ENCODE measurements around the gene ICE1.
"Not testable (repeated sequence)": the region's sequence is repeated elsewhere in the genome, so short reads cannot be mapped to it uniquely, and the experiment has no call there.

The ICE1 gene

GRCh38 chr5:5392504-5392903, 30.0 kb upstream of the ICE1 start:
- not testable (repeated sequence) for H4K91ac ChIP-seq (ENCODE audit: low read depth, low read length, poor library complexity)
- no CpG with 5 or more reads among the region's 2 CpGs for WGBS, 2 donors (ENCODE audit: extremely low coverage in 2 of 2, insufficient read length in 2 of 2, insufficient replicate concordance in 1 of 2)

GRCh38 chr5:5394384-5394986, 28.0 kb upstream of the ICE1 start:
- not testable (repeated sequence) for H3K9me3 ChIP-seq (replicated peaks in 1 of 2; ENCODE audit: control insufficient read depth in 2 of 2, insufficient read depth in 1 of 2, low read depth in 1 of 2, low read length in 2 of 2); H2BK5ac ChIP-seq (ENCODE audit: low read length); H2BK15ac ChIP-seq (ENCODE audit: low read length); H2BK120ac ChIP-seq (ENCODE audit: low read depth, low read length); H3K36me3 ChIP-seq (replicated peaks in 1 of 2; ENCODE audit: control insufficient read depth in 2 of 2, insufficient read depth in 2 of 2, low read length in 2 of 2); H3K4me1 ChIP-seq (ENCODE audit: control insufficient read depth in 2 of 2, insufficient read depth in 1 of 2, low read depth in 1 of 2, low read length in 2 of 2); H3K14ac ChIP-seq (ENCODE audit: low read length); H3K4me3 ChIP-seq (ENCODE audit: low read length in 2 of 2); H2AK5ac ChIP-seq (ENCODE audit: low read depth, low read length); H4K8ac ChIP-seq (ENCODE audit: low read depth, low read length); H3K23ac ChIP-seq (ENCODE audit: low read depth, low read length, poor library complexity); H3K27me3 ChIP-seq (ENCODE audit: control insufficient read depth in 3 of 3, insufficient read depth in 3 of 3, low read depth in 1 of 3, low read length in 3 of 3); H3K18ac ChIP-seq (ENCODE audit: low read length); H3K4ac ChIP-seq (ENCODE audit: low read length); H4K91ac ChIP-seq (ENCODE audit: low read depth, low read length, poor library complexity); H2AFZ ChIP-seq (ENCODE audit: low read length); H3K9ac ChIP-seq (ENCODE audit: low read depth, low read length, poor library complexity); H3K27ac ChIP-seq (replicated peaks; ENCODE audit: low read length); H3K4me2 ChIP-seq (ENCODE audit: insufficient read depth, low read length, poor library complexity, severe bottlenecking); H3K79me1 ChIP-seq (ENCODE audit: low read depth, low read length); H2BK12ac ChIP-seq (ENCODE audit: low read length)
- DNase-seq (ENCODE audit: low spot score), result peak; percentile 41
- no CpG with 5 or more reads among the region's 6 CpGs for WGBS, 2 donors (ENCODE audit: extremely low coverage in 2 of 2, insufficient read length in 2 of 2, insufficient replicate concordance in 1 of 2)

More at GRCh38 chr5:5392504-5392903, 30.0 kb upstream of the ICE1 start:
- not testable (repeated sequence) for H3K9me3 ChIP-seq (replicated peaks in 1 of 2; ENCODE audit: control insufficient read depth in 2 of 2, insufficient read depth in 1 of 2, low read depth in 1 of 2, low read length in 2 of 2); H2AFZ ChIP-seq (ENCODE audit: low read length); H3K36me3 ChIP-seq (replicated peaks in 1 of 2; ENCODE audit: control insufficient read depth in 2 of 2, insufficient read depth in 2 of 2, low read length in 2 of 2); H3K27ac ChIP-seq (replicated peaks; ENCODE audit: low read length); H3K9ac ChIP-seq (ENCODE audit: low read depth, low read length, poor library complexity); H3K27me3 ChIP-seq (ENCODE audit: control insufficient read depth in 3 of 3, insufficient read depth in 3 of 3, low read depth in 1 of 3, low read length in 3 of 3); H3K4ac ChIP-seq (ENCODE audit: low read length); H3K4me3 ChIP-seq (ENCODE audit: low read length in 2 of 2); H2BK15ac ChIP-seq (ENCODE audit: low read length); H3K14ac ChIP-seq (ENCODE audit: low read length); H3K23ac ChIP-seq (ENCODE audit: low read depth, low read length, poor library complexity); H3K4me1 ChIP-seq (ENCODE audit: control insufficient read depth in 2 of 2, insufficient read depth in 1 of 2, low read depth in 1 of 2, low read length in 2 of 2); H2BK120ac ChIP-seq (ENCODE audit: low read depth, low read length); DNase-seq (ENCODE audit: low spot score); H3K18ac ChIP-seq (ENCODE audit: low read length); H3K79me1 ChIP-seq (ENCODE audit: low read depth, low read length); H3K4me2 ChIP-seq (ENCODE audit: insufficient read depth, low read length, poor library complexity, severe bottlenecking); H2AK5ac ChIP-seq (ENCODE audit: low read depth, low read length); H4K8ac ChIP-seq (ENCODE audit: low read depth, low read length); H2BK5ac ChIP-seq (ENCODE audit: low read length)
- peak overlapping the region; percentile 10 for H2BK12ac ChIP-seq (ENCODE audit: low read length)

- H3K79me1 ChIP-seq (ENCODE audit: low read depth, low read length); H3K14ac ChIP-seq (ENCODE audit: low read length); H3K9ac ChIP-seq (ENCODE audit: low read depth, low read length, poor library complexity); H2BK5ac ChIP-seq (ENCODE audit: low read length); H2BK15ac ChIP-seq (ENCODE audit: low read length); DNase-seq (ENCODE audit: low spot score); H3K4me2 ChIP-seq (ENCODE audit: insufficient read depth, low read length, poor library complexity, severe bottlenecking); H3K36me3 ChIP-seq (replicated peaks in 1 of 2; ENCODE audit: control insufficient read depth in 2 of 2, insufficient read depth in 2 of 2, low read length in 2 of 2); H3K4me1 ChIP-seq (ENCODE audit: control insufficient read depth in 2 of 2, insufficient read depth in 1 of 2, low read depth in 1 of 2, low read length in 2 of 2); H2BK12ac ChIP-seq (ENCODE audit: low read length); H3K27me3 ChIP-seq (ENCODE audit: control insufficient read depth in 3 of 3, insufficient read depth in 3 of 3, low read depth in 1 of 3, low read length in 3 of 3); H3K4me3 ChIP-seq (ENCODE audit: low read length in 2 of 2); H3K23ac ChIP-seq (ENCODE audit: low read depth, low read length, poor library complexity); H3K4ac ChIP-seq (ENCODE audit: low read length); H2BK120ac ChIP-seq (ENCODE audit: low read depth, low read length); H2AK5ac ChIP-seq (ENCODE audit: low read depth, low read length); H3K9me3 ChIP-seq (replicated peaks in 1 of 2; ENCODE audit: control insufficient read depth in 2 of 2, insufficient read depth in 1 of 2, low read depth in 1 of 2, low read length in 2 of 2); H3K18ac ChIP-seq (ENCODE audit: low read length); H2AFZ ChIP-seq (ENCODE audit: low read length); H3K27ac ChIP-seq (replicated peaks; ENCODE audit: low read length); H4K8ac ChIP-seq (ENCODE audit: low read depth, low read length); H4K91ac ChIP-seq (ENCODE audit: low read depth, low read length, poor library complexity): not testable (repeated sequence)
- no CpG with 5 or more reads among the region's 8 CpGs for WGBS, 2 donors (ENCODE audit: extremely low coverage in 2 of 2, insufficient read length in 2 of 2, insufficient replicate concordance in 1 of 2)
Observed at GRCh38 chr5:5395093-5395492, 27.4 kb upstream of the ICE1 start.

DNA sequence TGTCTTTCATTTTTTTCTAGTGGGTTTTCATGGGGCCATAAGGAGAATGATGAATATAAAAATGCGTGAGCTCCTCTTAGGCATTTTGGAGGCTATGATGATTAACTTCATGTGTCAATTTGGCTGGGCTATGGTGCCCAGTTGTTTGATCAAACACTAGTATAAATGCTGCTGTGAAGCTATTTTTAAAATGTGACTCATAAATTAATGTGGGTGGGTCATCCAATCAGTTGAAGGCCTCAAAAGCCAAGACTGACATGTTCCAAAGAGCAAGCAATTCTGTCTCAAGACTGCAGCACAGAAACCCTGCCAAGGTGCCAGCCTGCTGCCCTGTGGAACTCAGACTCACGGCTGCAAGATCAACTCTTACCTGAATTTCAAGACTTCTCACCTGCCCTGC, 24.4 kb upstream of the ICE1 start:
- DNase-seq (ENCODE audit: low spot score), result no peak

More for the DNA sequence above, 24.4 kb upstream of the ICE1 start:
- Histone ChIP-seq H2BK5ac (ENCODE audit: low read length) (no peak overlapping the region), H2BK15ac (ENCODE audit: low read length) (no peak overlapping the region), H3K23ac (ENCODE audit: low read depth, low read length, poor library complexity) (no peak overlapping the region), H2BK12ac (ENCODE audit: low read length) (no peak overlapping the region), H3K27ac (replicated peaks; ENCODE audit: low read length) (no peak overlapping the region), H3K4me3 (ENCODE audit: low read length in 2 of 2) (no peak overlapping the region), H3K36me3 (replicated peaks in 1 of 2; ENCODE audit: control insufficient read depth in 2 of 2, insufficient read depth in 2 of 2, low read length in 2 of 2) (no peaks in the 10 kb centered on the region), H2AK5ac (ENCODE audit: low read depth, low read length) (no peak overlapping the region), H3K27me3 (ENCODE audit: control insufficient read depth in 3 of 3, insufficient read depth in 3 of 3, low read depth in 1 of 3, low read length in 3 of 3) (no peaks in the 10 kb centered on the region), H3K9ac (ENCODE audit: low read depth, low read length, poor library complexity) (no peak overlapping the region), H3K18ac (ENCODE audit: low read length) (no peak overlapping the region), H3K9me3 (replicated peaks in 1 of 2; ENCODE audit: control insufficient read depth in 2 of 2, insufficient read depth in 1 of 2, low read depth in 1 of 2, low read length in 2 of 2) (peaks cover 0 to 7% of the 10 kb centered on the region in 2 donors), H4K91ac (ENCODE audit: low read depth, low read length, poor library complexity) (no peak overlapping the region), H3K79me1 (ENCODE audit: low read depth, low read length) (no peaks in the 10 kb centered on the region), H2AFZ (ENCODE audit: low read length) (no peak overlapping the region), H3K14ac (ENCODE audit: low read length) (no peak overlapping the region), H2BK120ac (ENCODE audit: low read depth, low read length) (no peak overlapping the region), H3K4ac (ENCODE audit: low read length) (no peak overlapping the region), H3K4me2 (ENCODE audit: insufficient read depth, low read length, poor library complexity, severe bottlenecking) (no peak overlapping the region), H4K8ac (ENCODE audit: low read depth, low read length) (no peak overlapping the region), H3K4me1 (ENCODE audit: control insufficient read depth in 2 of 2, insufficient read depth in 1 of 2, low read depth in 1 of 2, low read length in 2 of 2) (no peaks in the 10 kb centered on the region)
- no CpG with 5 or more reads among the region's 2 CpGs for WGBS, 2 donors (ENCODE audit: extremely low coverage in 2 of 2, insufficient read length in 2 of 2, insufficient replicate concordance in 1 of 2)

Data from neuronal stem cell (in vitro differentiated cells).